Effector memory CD8-positive, alpha-beta T cell (primary cell): Measurements from ENCODE around the gene TMEM235.

Experiments
- ATAC-seq: fragments of 150-1000 bp; cut with Tn5 transposase; replicated peaks from 2 replicates; pipeline ENCODE4 v1.10.0; 2021; ENCODE audit warnings: mild to moderate bottlenecking, moderate library complexity
- DNase-seq, 3 experiments: peaks; one replicate each; pipeline ENCODE4 v3.0.0; 2021
- H3K27ac Mint-ChIP-seq, 2 donors: one replicate each; pipeline ENCODE4 v1.8.0; 2022; ENCODE audit warnings: mild to moderate bottlenecking in 2 of 2, mixed read lengths in 2 of 2, moderate library complexity in 2 of 2
- H3K27me3 Mint-ChIP-seq, 2 donors: one replicate each; pipeline ENCODE4 v1.8.0; 2022; ENCODE audit warnings: mixed read lengths in 2 of 2
- H3K36me3 Mint-ChIP-seq: one replicate; pipeline ENCODE4 v1.8.0; 2022; ENCODE audit warnings: mild to moderate bottlenecking, moderate library complexity, mixed read lengths; ENCODE audit not compliant: insufficient read depth
- H3K4me1 Mint-ChIP-seq, 2 donors: one replicate each; pipeline ENCODE4 v1.8.0; 2022; ENCODE audit warnings: low read depth in 2 of 2, mixed read lengths in 2 of 2
- H3K4me3 Mint-ChIP-seq, 2 donors: one replicate each; pipeline ENCODE4 v1.8.0; 2022; ENCODE audit warnings: mild to moderate bottlenecking in 2 of 2, mixed read lengths in 2 of 2, moderate library complexity in 2 of 2
- H3K9me3 Mint-ChIP-seq, 2 donors: one replicate each; pipeline ENCODE4 v1.8.0; 2022; ENCODE audit warnings: mixed read lengths in 2 of 2

Gene TMEM235

GRCh38 chr17:78237401-78238012, 6.1 kb downstream of the TMEM235 start:
- no peaks in the 10 kb centered on the region for H3K9me3 Mint-ChIP-seq
- peaks cover 3% of the 10 kb centered on the region for H3K36me3 Mint-ChIP-seq
- H3K4me3 Mint-ChIP-seq: no peak overlapping the region
- H3K4me1 Mint-ChIP-seq: peaks cover 0 to 5% of the 10 kb centered on the region in 2 donors
- DNase-seq: no peak
- H3K27ac Mint-ChIP-seq: peak overlapping the region in 1 of 2 donors; percentile 38
- ATAC-seq: no peak
- H3K27me3 Mint-ChIP-seq: peaks cover 13 to 28% of the 10 kb centered on the region in 2 donors

- ATAC-seq: no peak
- Mint-ChIP-seq H3K27ac (no peak overlapping the region), H3K4me3 (no peak overlapping the region), H3K9me3 (no peaks in the 10 kb centered on the region), H3K4me1 (peaks cover 8 to 11% of the 10 kb centered on the region in 2 donors), H3K27me3 (peaks cover 6 to 15% of the 10 kb centered on the region in 2 donors), H3K36me3 (peaks cover 6% of the 10 kb centered on the region)
- DNase-seq: no peak
Measured at GRCh38 chr17:78238823-78239488, 7.5 kb downstream of the TMEM235 start.

GRCh38 chr17:78239489-78239931, 8.1 kb downstream of the TMEM235 start:
- DNase-seq: no peak
- no peak overlapping the region for H3K27ac Mint-ChIP-seq
- H3K4me3 Mint-ChIP-seq: no peak overlapping the region
- peaks cover 6% of the 10 kb centered on the region for H3K36me3 Mint-ChIP-seq
- no peak for ATAC-seq
- H3K27me3 Mint-ChIP-seq: peaks cover 6 to 9% of the 10 kb centered on the region in 2 donors
- no peaks in the 10 kb centered on the region for H3K9me3 Mint-ChIP-seq
- H3K4me1 Mint-ChIP-seq: peaks cover 8 to 11% of the 10 kb centered on the region in 2 donors

GRCh38 chr17:78240012-78240655, 8.7 kb downstream of the TMEM235 start:
- Mint-ChIP-seq H3K36me3 (peaks cover 4% of the 10 kb centered on the region), H3K27me3 (peaks cover 1 to 3% of the 10 kb centered on the region in 2 donors), H3K27ac (peak overlapping the region in 1 of 2 donors; percentile 23), H3K4me1 (peaks cover 8 to 11% of the 10 kb centered on the region in 2 donors), H3K4me3 (no peak overlapping the region), H3K9me3 (no peaks in the 10 kb centered on the region)
- ATAC-seq: no peak
- DNase-seq: no peak

- DNase-seq (no peak), ATAC-seq (no peak)
- Mint-ChIP-seq H3K36me3 (peaks cover 4% of the 10 kb centered on the region), H3K27ac (peak overlapping the region in 1 of 2 donors; percentile 23), H3K4me1 (peaks cover 8 to 11% of the 10 kb centered on the region in 2 donors), H3K27me3 (no peaks in the 10 kb centered on the region), H3K4me3 (no peak overlapping the region), H3K9me3 (no peaks in the 10 kb centered on the region)
Measured at GRCh38 chr17:78240839-78241238, 9.4 kb downstream of the TMEM235 start.

- H3K4me3 Mint-ChIP-seq: no peak overlapping the region
- no peak for DNase-seq
- peaks cover 4% of the 10 kb centered on the region for H3K36me3 Mint-ChIP-seq
- peak overlapping the region in 1 of 2 donors; percentile 60 for H3K27ac Mint-ChIP-seq
- no peaks in the 10 kb centered on the region for H3K27me3 Mint-ChIP-seq
- no peaks in the 10 kb centered on the region for H3K9me3 Mint-ChIP-seq
- H3K4me1 Mint-ChIP-seq: peaks cover 8 to 11% of the 10 kb centered on the region in 2 donors
- no peak for ATAC-seq
Measured at GRCh38 chr17:78241277-78242023, 10.0 kb downstream of the TMEM235 start.

GRCh38 chr17:78242024-78242742, 10.8 kb downstream of the TMEM235 start:
- no peak overlapping the region for H3K4me3 Mint-ChIP-seq
- peaks cover 4% of the 10 kb centered on the region for H3K36me3 Mint-ChIP-seq
- peak overlapping the region; percentile 62 for H3K27ac Mint-ChIP-seq
- ATAC-seq (peak; percentile 92), DNase-seq (peak in 2 of 3 experiments; percentile 26 to 33)
- H3K9me3 Mint-ChIP-seq: no peaks in the 10 kb centered on the region
- no peaks in the 10 kb centered on the region for H3K27me3 Mint-ChIP-seq
- H3K4me1 Mint-ChIP-seq: peaks cover 8 to 11% of the 10 kb centered on the region in 2 donors

GRCh38 chr17:78247304-78247703, 15.9 kb downstream of the TMEM235 start:
- no peaks in the 10 kb centered on the region for H3K9me3 Mint-ChIP-seq
- ATAC-seq (no peak), DNase-seq (no peak)
- no peak overlapping the region for H3K27ac Mint-ChIP-seq
- H3K4me1 Mint-ChIP-seq: peaks cover 23 to 27% of the 10 kb centered on the region in 2 donors
- H3K36me3 Mint-ChIP-seq: peaks cover 6% of the 10 kb centered on the region
- no peaks in the 10 kb centered on the region for H3K27me3 Mint-ChIP-seq
- no peak overlapping the region for H3K4me3 Mint-ChIP-seq

GRCh38 chr17:78248051-78248914, 16.9 kb downstream of the TMEM235 start:
- H3K27ac Mint-ChIP-seq: no peak overlapping the region
- no peaks in the 10 kb centered on the region for H3K9me3 Mint-ChIP-seq
- H3K36me3 Mint-ChIP-seq: peaks cover 8% of the 10 kb centered on the region
- no peak overlapping the region for H3K4me3 Mint-ChIP-seq
- ATAC-seq: no peak
- DNase-seq: no peak
- H3K4me1 Mint-ChIP-seq: peaks cover 23 to 32% of the 10 kb centered on the region in 2 donors
- H3K27me3 Mint-ChIP-seq: no peaks in the 10 kb centered on the region

- no peak overlapping the region for H3K27ac Mint-ChIP-seq
- H3K27me3 Mint-ChIP-seq: no peaks in the 10 kb centered on the region
- no peak overlapping the region for H3K4me3 Mint-ChIP-seq
- H3K36me3 Mint-ChIP-seq: peaks cover 8% of the 10 kb centered on the region
- ATAC-seq (no peak), DNase-seq (no peak)
- H3K9me3 Mint-ChIP-seq: no peaks in the 10 kb centered on the region
- peaks cover 22 to 32% of the 10 kb centered on the region in 2 donors for H3K4me1 Mint-ChIP-seq
Measured at GRCh38 chr17:78249074-78249817, 17.8 kb downstream of the TMEM235 start.

- H3K4me3 Mint-ChIP-seq: peak overlapping the region in 1 of 2 donors; percentile 71
- DNase-seq: no peak
- peaks cover 11% of the 10 kb centered on the region for H3K36me3 Mint-ChIP-seq
- H3K9me3 Mint-ChIP-seq: no peaks in the 10 kb centered on the region
- peaks cover 26 to 35% of the 10 kb centered on the region in 2 donors for H3K4me1 Mint-ChIP-seq
- peak overlapping the region in 1 of 2 donors; percentile 75 for H3K27ac Mint-ChIP-seq
- no peaks in the 10 kb centered on the region for H3K27me3 Mint-ChIP-seq
- no peak for ATAC-seq
Measured at GRCh38 chr17:78249818-78250806, 18.7 kb downstream of the TMEM235 start.
